Right cardiac atrium (tissue), 5 donors: ENCODE results near the gene RAD52. TPM values are rescaled to one million over a fixed set of nuclear protein-coding genes. Genes with fewer than 3 reads are reported as not detected.
"Not testable (repeated sequence)": the region's sequence is repeated elsewhere in the genome, so short reads cannot be mapped to it uniquely, and the experiment has no call there.

Experiments
- ATAC-seq, 2 donors: fragments of 200-7000 bp; cut with Tn5 transposase; one replicate each; pipeline versions ENCODE4 v1.8.0 to v1.9.1; 2020; ENCODE audit warnings: moderate library complexity in 2 of 2, mild to moderate bottlenecking in 1 of 2
- DNase-seq, 3 donors: peaks; one replicate each; pipeline ENCODE4 v3.0.0-alpha.2; 2020
- H3K27ac ChIP-seq: one replicate; pipeline ENCODE4 v1.5.1; 2013; ENCODE audit warnings: mild to moderate bottlenecking, low read length, control low read depth, moderate library complexity
- H3K27me3 ChIP-seq: one replicate; pipeline ENCODE4 v1.6.1; 2013; ENCODE audit not compliant: control insufficient read depth, insufficient read depth
- H3K4me1 ChIP-seq: one replicate; pipeline ENCODE4 v1.6.1; 2013; ENCODE audit warnings: low read length; ENCODE audit not compliant: control insufficient read depth, insufficient read depth
- H3K4me3 ChIP-seq: one replicate; pipeline ENCODE4 v1.5.1; 2013; ENCODE audit warnings: low read length, control low read depth
- H3K9me3 ChIP-seq: one replicate; pipeline ENCODE4 v1.6.1; 2013; ENCODE audit warnings: low read length; ENCODE audit not compliant: control insufficient read depth
- whole genome bisulfite sequencing: extraction: QIAGEN DNeasy Blood & Tissue Kit; methylation state at CpG from one replicate; pipeline ENCODE4 v1.1.7; 2013; 5-methylcytosine and 5-hydroxymethylcytosine counted together
- intact Hi-C, 4 donors: fragments of 100-400 bp; cut with DNase I; formaldehyde crosslinking; loops; one replicate each; pipeline versions ENCODE4 v1.11.0 to v1.14.0; 2022 to 2023
- polyA plus RNA-seq: library from polyadenylated mRNA; stranded (reverse); fragments of 200-250 nt; gene quantifications from one replicate; pipeline ENCODE4 v1.2.3, GENCODE V29; 2013
- total RNA-seq, 4 donors: library from RNA; stranded (reverse); fragmentation: NEBNext Ultra II Directional; extraction: Animal tissue kit (Norgen Biotek cat#: 25700); gene quantifications; one replicate each; pipeline ENCODE4 v1.2.1, GENCODE V29; 2021
- donor health status: healthy with polysubstance abuse.
- donor health status: DM: no; HTN: yes; CAD: no.
- donor health status: DM: no; HTN: no; CAD: no.
- donor health status: DM: no; HTN: yes; CAD: no; lungs with severe emphysema.
- donor health status: DM: yes; HTN: yes; CAD: no.

Gene RAD52
- total and polyA plus RNA-seq, 5 donors = 4.3 to 10.0 (median 9.0) TPM

GRCh38 chr12:936377-937345 lies 12.8 kb downstream of the RAD52 start:
- Histone ChIP-seq H3K9me3 (no peaks in the 10 kb centered on the region), H3K4me1 (no peaks in the 10 kb centered on the region), H3K27me3 (no peaks in the 10 kb centered on the region), H3K4me3 (no peak overlapping the region), H3K27ac (no peak overlapping the region)
- ATAC-seq (no peak), DNase-seq (no peak)
- WGBS = 84% methylated on average over 8 of the region's 8 CpGs
- intact Hi-C loops = no loop called here

- 95% methylated on average over 12 of the region's 12 CpGs for WGBS
- H3K4me3 ChIP-seq, H3K27ac ChIP-seq, H3K4me1 ChIP-seq, ATAC-seq, H3K27me3 ChIP-seq, DNase-seq, intact Hi-C loops, H3K9me3 ChIP-seq: not testable (repeated sequence)
These were observed 13.6 kb downstream of the RAD52 start for GRCh38 chr12:935891-936290.

GRCh38 chr12:931591-931990 lies 17.9 kb downstream of the RAD52 start:
- WGBS = 69% methylated on average over 4 of the region's 4 CpGs
- Histone ChIP-seq H3K27ac (no peak overlapping the region), H3K27me3 (no peaks in the 10 kb centered on the region), H3K4me1 (no peaks in the 10 kb centered on the region), H3K9me3 (no peaks in the 10 kb centered on the region), H3K4me3 (no peak overlapping the region)
- DNase-seq = no peak
- no peak for ATAC-seq
- intact Hi-C loops = no loop called here

- DNase-seq = no peak
- H3K27me3 ChIP-seq = no peaks in the 10 kb centered on the region
- H3K4me3 ChIP-seq = no peak overlapping the region
- no peak for ATAC-seq
- no peak overlapping the region for H3K27ac ChIP-seq
- intact Hi-C loops = no loop called here
- H3K4me1 ChIP-seq = no peaks in the 10 kb centered on the region
- no peaks in the 10 kb centered on the region for H3K9me3 ChIP-seq
- WGBS = 94% methylated on average over 5 of the region's 5 CpGs
These were observed 18.4 kb downstream of the RAD52 start for GRCh38 chr12:931060-931459.

- H3K27me3 ChIP-seq = no peaks in the 10 kb centered on the region
- WGBS = 85% methylated on average over 12 of the region's 12 CpGs
- intact Hi-C loops = no loop called here
- H3K27ac ChIP-seq = no peak overlapping the region
- H3K4me1 ChIP-seq = no peaks in the 10 kb centered on the region
- DNase-seq (no peak), ATAC-seq (peak in 1 of 2 donors; percentile 27)
- no peaks in the 10 kb centered on the region for H3K9me3 ChIP-seq
- no peak overlapping the region for H3K4me3 ChIP-seq
These were observed 22.9 kb downstream of the RAD52 start for GRCh38 chr12:926641-927040.

- H3K27ac ChIP-seq = no peak overlapping the region
- intact Hi-C loops = no loop called here
- no peak overlapping the region for H3K4me3 ChIP-seq
- no peaks in the 10 kb centered on the region for H3K9me3 ChIP-seq
- WGBS = 81% methylated on average over 2 of the region's 2 CpGs
- ATAC-seq (no peak), DNase-seq (no peak)
- no peaks in the 10 kb centered on the region for H3K4me1 ChIP-seq
- H3K27me3 ChIP-seq = no peaks in the 10 kb centered on the region
These were observed 27.2 kb downstream of the RAD52 start for GRCh38 chr12:922285-922684.

GRCh38 chr12:920676-921075 lies 28.8 kb downstream of the RAD52 start:
- H3K4me1 ChIP-seq = no peaks in the 10 kb centered on the region
- no peaks in the 10 kb centered on the region for H3K27me3 ChIP-seq
- intact Hi-C loops = no loop called here
- WGBS = 97% methylated on average over 1 of the region's 1 CpG
- no peak overlapping the region for H3K4me3 ChIP-seq
- no peak for ATAC-seq
- no peaks in the 10 kb centered on the region for H3K9me3 ChIP-seq
- no peak overlapping the region for H3K27ac ChIP-seq
- no peak for DNase-seq

- ATAC-seq (no peak), DNase-seq (no peak)
- Histone ChIP-seq H3K4me3 (no peak overlapping the region), H3K4me1 (no peaks in the 10 kb centered on the region), H3K27ac (no peak overlapping the region), H3K9me3 (no peaks in the 10 kb centered on the region), H3K27me3 (no peaks in the 10 kb centered on the region)
- WGBS = 93% methylated on average over 23 of the region's 23 CpGs
- intact Hi-C loops = no loop called here
These were observed 32.6 kb downstream of the RAD52 start for GRCh38 chr12:916712-917445.

GRCh38 chr12:916240-916639 lies 33.3 kb downstream of the RAD52 start:
- Histone ChIP-seq H3K27me3 (no peaks in the 10 kb centered on the region), H3K9me3 (no peaks in the 10 kb centered on the region), H3K4me1 (no peaks in the 10 kb centered on the region), H3K27ac (no peak overlapping the region), H3K4me3 (no peak overlapping the region)
- peak; percentile 11 to 40 for ATAC-seq
- intact Hi-C loops = no loop called here
- peak in 2 of 3 donors; percentile 46 to 54 for DNase-seq
- 89% methylated on average over 27 of the region's 27 CpGs for WGBS

GRCh38 chr12:915090-915489 lies 34.4 kb downstream of the RAD52 start:
- DNase-seq = no peak
- intact Hi-C loops = no loop called here
- Histone ChIP-seq H3K9me3 (no peaks in the 10 kb centered on the region), H3K4me3 (no peak overlapping the region), H3K27ac (no peak overlapping the region), H3K27me3 (no peaks in the 10 kb centered on the region), H3K4me1 (no peaks in the 10 kb centered on the region)
- no peak for ATAC-seq
- 64% methylated on average over 5 of the region's 5 CpGs for WGBS
